Subcutaneous abdominal adipose tissue (tissue), 5 donors: Measurements from ENCODE around the gene SPSB1.

ENCODE experiments used
- H3K27ac ChIP-seq: one replicate; pipeline ENCODE4 v1.7.0; 2013; ENCODE audit warnings: low read depth, mild to moderate bottlenecking, inconsistent platforms, low read length, moderate library complexity
- H3K27me3 ChIP-seq, 5 donors: one replicate each; pipeline ENCODE4 v1.7.0; 2013; ENCODE audit warnings: low read length in 5 of 5, inconsistent platforms in 1 of 5; ENCODE audit not compliant: control insufficient read depth in 5 of 5, insufficient read depth in 4 of 5
- H3K36me3 ChIP-seq, 5 donors: one replicate each; pipeline ENCODE4 v1.7.0; 2013; ENCODE audit warnings: low read length in 5 of 5; ENCODE audit not compliant: control insufficient read depth in 5 of 5, insufficient read depth in 5 of 5
- H3K4me1 ChIP-seq, 5 donors: one replicate each; pipeline ENCODE4 v1.7.0; 2013; ENCODE audit warnings: low read length in 5 of 5, mild to moderate bottlenecking in 3 of 5, moderate library complexity in 1 of 5; ENCODE audit not compliant: control insufficient read depth in 5 of 5, insufficient read depth in 5 of 5
- H3K4me3 ChIP-seq, 5 donors: one replicate each; pipeline ENCODE4 v1.7.0; 2013; ENCODE audit warnings: low read length in 5 of 5, low read depth in 1 of 5
- H3K9ac ChIP-seq, 5 donors: one replicate each; pipeline ENCODE4 v1.7.0; 2013; ENCODE audit warnings: low read length in 5 of 5, mild to moderate bottlenecking in 4 of 5, moderate library complexity in 3 of 5
- H3K9me3 ChIP-seq, 5 donors: one replicate each; pipeline ENCODE4 v1.7.0; 2013; ENCODE audit warnings: low read length in 5 of 5; ENCODE audit not compliant: control insufficient read depth in 5 of 5
- donor health status: healthy.
- donor health status: healthy.
- donor health status: healthy.
- donor health status: healthy.
- donor health status: healthy.

SPSB1 gene

DNA sequence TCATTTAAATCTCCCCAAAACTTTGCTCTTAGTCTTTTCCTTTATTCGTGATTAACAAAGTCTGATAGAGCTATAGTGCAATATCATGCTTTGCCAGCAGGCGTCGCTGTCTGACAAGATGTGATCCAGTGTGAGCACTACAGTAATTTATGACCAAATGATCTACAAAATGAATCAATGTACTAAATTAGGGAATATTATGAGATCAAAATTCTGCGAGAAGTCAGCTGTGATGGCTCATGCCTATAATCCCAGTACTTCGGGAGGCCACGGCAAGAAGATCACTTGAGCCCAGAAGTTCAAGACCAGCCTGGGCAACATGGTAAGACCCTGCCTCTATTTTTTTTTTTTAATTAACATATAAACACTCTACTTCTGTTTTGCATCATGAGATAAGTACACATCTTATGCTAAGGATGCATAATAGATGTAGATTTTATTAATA, 3.6 kb upstream of the SPSB1 start:
- Histone ChIP-seq H3K36me3 (no peaks in the 10 kb centered on the region), H3K27ac (peak overlapping the region; percentile 98), H3K4me1 (peaks cover 7 to 34% (median 28%) of the 10 kb centered on the region in 5 donors), H3K4me3 (no peak overlapping the region), H3K9me3 (peaks cover 0 to 18% (median 7%) of the 10 kb centered on the region in 5 donors), H3K27me3 (no peaks in the 10 kb centered on the region), H3K9ac (no peak overlapping the region)

DNA sequence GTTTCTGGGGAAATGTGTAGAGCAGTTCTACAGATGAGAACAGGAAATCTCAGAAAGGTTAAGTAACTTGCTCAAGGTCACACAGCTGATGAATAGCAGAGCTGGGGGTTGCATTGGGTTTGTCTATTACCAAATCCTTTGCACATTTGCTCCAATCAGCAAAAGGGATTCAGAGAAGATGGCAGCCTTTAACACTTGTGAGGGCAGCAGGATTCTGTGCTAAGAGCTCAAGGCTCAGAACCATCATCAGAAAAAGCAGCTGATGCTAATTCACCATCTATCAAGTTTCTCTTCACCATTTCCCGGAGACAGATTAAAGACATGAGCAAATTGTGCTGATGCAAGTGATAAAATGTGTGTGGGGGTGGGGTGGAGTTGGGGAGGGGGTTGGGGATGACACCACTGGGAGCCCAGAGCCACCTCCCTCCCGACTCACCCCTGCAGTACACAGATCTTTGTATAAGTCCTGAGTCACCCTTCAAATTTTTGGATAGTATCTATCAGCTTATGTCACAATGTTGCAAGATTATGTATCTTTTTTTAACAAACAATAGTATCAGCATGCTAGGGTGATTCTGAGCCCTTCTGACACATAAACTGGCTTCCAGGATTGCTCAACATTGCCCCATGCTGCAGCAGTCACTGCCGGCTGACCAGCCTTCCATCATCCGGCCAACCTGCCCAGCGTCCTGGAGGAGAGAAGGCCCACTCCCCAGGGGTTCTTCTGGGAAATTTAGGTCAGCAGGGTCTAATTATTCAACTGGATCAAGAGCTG, 2.8 kb upstream of the SPSB1 start:
- Histone ChIP-seq H3K9me3 (peaks cover 0 to 15% (median 7%) of the 10 kb centered on the region in 5 donors), H3K27ac (peak overlapping the region; percentile 98)

DNA sequence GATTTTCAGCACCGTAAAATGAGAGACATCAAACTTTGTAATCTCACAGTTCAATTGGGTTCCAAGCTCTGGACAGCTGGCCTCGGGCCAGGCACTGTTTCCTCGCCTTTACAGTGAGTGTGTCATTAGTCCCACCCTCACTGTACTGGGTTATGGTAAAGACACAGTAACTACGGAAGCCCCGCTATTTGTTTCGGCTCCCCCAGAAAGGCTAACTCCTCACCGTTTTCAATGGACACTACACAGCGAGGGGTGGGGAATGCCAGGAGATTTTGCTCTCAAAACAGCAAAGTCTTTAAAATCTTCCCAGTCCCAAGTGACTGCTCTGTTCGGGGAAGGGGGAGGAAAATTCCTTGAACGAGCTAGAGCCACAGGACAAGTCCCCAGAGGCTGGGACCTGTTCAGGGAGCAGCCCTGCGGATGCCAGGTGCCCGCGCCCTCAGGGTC, 757 bp upstream of the SPSB1 start:
- Histone ChIP-seq H3K27ac (peak overlapping the region; percentile 98), H3K36me3 (peaks cover 0 to 3% (median 0%) of the 10 kb centered on the region in 5 donors), H3K9ac (peak overlapping the region; percentile 66 to 87 (median 81)), H3K4me1 (peaks cover 14 to 62% (median 56%) of the 10 kb centered on the region in 5 donors), H3K27me3 (no peaks in the 10 kb centered on the region), H3K4me3 (peak overlapping the region; percentile 55 to 95 (median 63)), H3K9me3 (peaks cover 0 to 12% (median 7%) of the 10 kb centered on the region in 5 donors)

More for the DNA sequence above, 2.8 kb upstream of the SPSB1 start:
- no peaks in the 10 kb centered on the region for H3K36me3 ChIP-seq
- peaks cover 7 to 42% (median 36%) of the 10 kb centered on the region in 5 donors for H3K4me1 ChIP-seq
- H3K4me3 ChIP-seq, result no peak overlapping the region
- peak overlapping the region in 4 of 5 donors; percentile 12 to 63 (median 36) for H3K9ac ChIP-seq
- H3K27me3 ChIP-seq, result no peaks in the 10 kb centered on the region

DNA sequence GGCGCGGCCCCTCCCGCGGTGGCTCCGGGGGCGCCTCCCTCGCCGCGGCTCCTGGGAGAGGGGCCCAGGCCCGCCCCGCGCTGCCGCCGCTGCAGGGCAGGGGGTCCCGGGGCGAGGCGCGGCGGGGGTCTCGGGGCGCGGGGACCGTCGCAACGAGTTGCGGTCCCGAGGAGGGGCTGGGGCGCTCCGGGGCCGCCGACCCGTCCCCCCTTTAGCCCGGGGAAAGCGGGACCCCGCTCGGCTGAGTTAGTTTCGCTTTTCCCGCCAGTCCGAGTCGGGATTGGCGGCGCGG, 493 bp downstream of the SPSB1 start:
- Histone ChIP-seq H3K27ac (peak overlapping the region; percentile 84), H3K9ac (peak overlapping the region in 3 of 5 donors; percentile 63 to 83 (median 83)), H3K4me1 (peaks cover 14 to 74% (median 68%) of the 10 kb centered on the region in 5 donors), H3K27me3 (no peaks in the 10 kb centered on the region), H3K4me3 (peak overlapping the region in 4 of 5 donors; percentile 77 to 95 (median 91)), H3K9me3 (peaks cover 0 to 3% (median 1%) of the 10 kb centered on the region in 5 donors), H3K36me3 (peaks cover 0 to 3% (median 0%) of the 10 kb centered on the region in 5 donors)

DNA sequence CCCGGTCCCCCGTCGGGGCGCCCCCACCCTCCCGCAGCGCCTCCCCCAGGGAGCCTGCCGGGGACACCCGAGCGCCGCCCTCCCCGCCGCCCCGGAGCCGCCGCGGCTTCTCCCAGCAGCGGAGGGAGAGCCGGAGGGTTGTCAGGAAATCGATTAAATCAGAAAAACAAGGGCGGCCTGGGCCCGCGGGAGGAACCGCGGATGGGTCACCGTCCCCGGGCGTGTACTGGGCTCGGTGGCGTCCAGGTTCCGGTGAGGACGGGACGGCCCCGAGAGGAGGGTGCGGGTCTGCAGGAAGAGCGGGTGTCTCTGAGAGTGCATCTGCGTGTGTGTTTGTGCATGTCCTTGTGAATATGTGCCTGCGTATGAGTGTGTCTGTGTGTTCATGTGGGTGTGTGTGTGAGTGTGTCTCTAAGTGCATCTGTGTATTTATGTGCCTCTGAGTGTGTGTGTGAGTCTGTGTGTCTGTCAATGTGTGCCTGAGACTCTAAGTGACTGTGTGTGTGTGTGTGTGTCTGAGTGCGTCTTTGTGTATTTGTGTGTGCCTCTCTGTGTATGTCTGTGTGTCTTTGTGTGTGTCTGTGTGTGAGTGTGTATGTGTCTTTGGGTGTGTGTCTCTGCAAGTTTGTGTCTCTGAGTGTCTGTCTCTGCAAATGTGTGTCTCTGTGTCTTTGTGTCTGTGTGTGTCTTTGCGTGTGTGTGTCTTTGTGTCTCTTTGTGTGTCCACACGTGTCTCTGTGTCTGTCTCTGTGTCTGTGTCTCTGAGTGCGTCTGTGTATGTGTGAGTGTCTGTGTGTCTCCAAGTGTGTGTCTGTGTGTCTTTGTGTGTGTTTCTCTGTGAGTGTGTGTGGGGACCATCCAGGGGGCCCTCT, 1.1 kb downstream of the SPSB1 start:
- H3K9me3 ChIP-seq, result no peaks in the 10 kb centered on the region
- peaks cover 14 to 80% (median 73%) of the 10 kb centered on the region in 5 donors for H3K4me1 ChIP-seq
- H3K27me3 ChIP-seq, result no peaks in the 10 kb centered on the region
- peaks cover 0 to 3% (median 0%) of the 10 kb centered on the region in 5 donors for H3K36me3 ChIP-seq
- H3K4me3 ChIP-seq, result peak overlapping the region; percentile 77 to 99 (median 95)
- peak overlapping the region; percentile 63 to 83 (median 79) for H3K9ac ChIP-seq
- H3K27ac ChIP-seq, result peak overlapping the region; percentile 84

DNA sequence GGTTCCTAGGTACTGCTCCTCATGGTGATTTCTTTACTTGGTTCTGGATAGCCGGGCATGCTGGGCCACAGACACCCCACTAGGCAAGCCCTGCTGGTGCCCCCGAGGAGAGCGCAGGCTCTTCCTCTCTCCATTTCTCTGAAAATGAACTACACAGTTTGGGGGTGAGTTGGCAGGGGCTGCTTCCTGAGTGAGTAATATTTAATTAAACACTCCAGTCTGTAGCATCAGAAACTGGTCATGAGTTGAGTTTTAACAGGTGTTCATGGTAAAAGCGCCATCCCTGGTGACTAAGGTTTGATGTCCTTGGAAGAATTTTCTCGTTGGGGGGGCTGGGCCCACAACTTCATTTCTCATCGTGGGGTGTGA, 1.7 kb downstream of the SPSB1 start:
- Histone ChIP-seq H3K27me3 (no peaks in the 10 kb centered on the region), H3K36me3 (peaks cover 0 to 3% (median 0%) of the 10 kb centered on the region in 5 donors), H3K9ac (peak overlapping the region; percentile 63 to 83 (median 79)), H3K9me3 (no peaks in the 10 kb centered on the region), H3K27ac (peak overlapping the region; percentile 84), H3K4me1 (peaks cover 14 to 81% (median 72%) of the 10 kb centered on the region in 5 donors), H3K4me3 (peak overlapping the region; percentile 77 to 99 (median 95))

DNA sequence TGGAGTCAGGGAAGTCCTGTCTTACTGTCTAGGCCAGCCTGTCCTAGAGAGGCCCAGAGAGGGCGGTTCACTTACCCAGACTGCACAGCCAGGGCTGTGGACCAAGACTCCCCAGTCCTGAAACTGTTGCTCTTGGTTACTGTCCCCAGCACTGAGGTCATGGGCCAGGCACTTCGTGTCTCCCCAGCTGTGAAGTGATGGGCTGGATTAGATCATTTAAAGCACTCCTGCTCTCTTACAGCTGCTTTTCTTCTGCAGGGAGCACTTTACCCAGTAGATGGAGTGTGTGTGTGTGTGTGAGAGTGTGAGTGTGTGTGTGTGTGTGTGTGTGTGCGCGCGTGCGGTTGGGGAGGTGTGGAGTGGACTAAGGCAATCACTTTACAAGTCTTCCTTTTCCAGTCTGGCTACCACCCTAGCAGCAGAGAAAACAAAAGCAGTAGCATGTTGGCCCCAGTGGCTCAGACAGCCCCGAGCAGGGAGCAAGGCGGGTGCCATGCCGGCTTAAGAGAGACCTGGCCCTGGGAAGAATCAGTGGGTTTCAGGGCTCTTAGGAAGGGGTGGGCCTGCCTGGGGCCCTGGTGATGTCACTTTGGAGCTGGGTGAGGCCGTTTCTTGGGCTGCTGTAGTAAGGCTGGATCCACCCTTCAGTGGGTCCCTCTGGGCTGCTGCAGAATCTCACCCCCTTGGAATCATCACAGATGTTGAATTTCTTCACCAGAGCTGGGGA, 2.4 kb downstream of the SPSB1 start:
- Histone ChIP-seq H3K27me3 (no peaks in the 10 kb centered on the region), H3K27ac (peak overlapping the region; percentile 84), H3K4me1 (peaks cover 14 to 80% (median 74%) of the 10 kb centered on the region in 5 donors), H3K4me3 (peak overlapping the region; percentile 77 to 99 (median 95)), H3K36me3 (peaks cover 0 to 3% (median 0%) of the 10 kb centered on the region in 5 donors), H3K9me3 (no peaks in the 10 kb centered on the region), H3K9ac (peak overlapping the region; percentile 59 to 83 (median 74))

DNA sequence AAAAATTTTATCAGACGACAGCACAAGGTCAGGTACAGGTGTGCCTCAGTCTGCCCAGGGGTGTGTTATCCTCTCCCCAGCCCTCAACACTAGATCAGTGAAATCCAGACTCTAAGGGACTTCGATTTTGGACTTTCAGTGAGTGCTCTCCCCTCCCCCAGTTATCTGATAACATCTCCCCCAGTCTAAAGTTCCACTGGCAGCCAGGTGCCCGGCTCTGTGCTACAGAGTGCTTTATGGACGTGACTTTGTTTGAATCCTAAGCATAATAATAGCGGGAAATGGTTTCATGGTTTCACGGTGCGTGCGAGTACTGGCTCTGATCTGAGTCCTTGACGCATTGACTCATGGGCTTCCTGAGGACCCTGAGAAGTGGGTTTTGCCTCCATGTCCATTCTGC, 3.2 kb downstream of the SPSB1 start:
- no peaks in the 10 kb centered on the region for H3K9me3 ChIP-seq
- H3K9ac ChIP-seq, result peak overlapping the region in 1 of 5 donors; percentile 33
- peaks cover 0 to 7% (median 5%) of the 10 kb centered on the region in 5 donors for H3K36me3 ChIP-seq
- H3K27ac ChIP-seq, result peak overlapping the region; percentile 84
- peaks cover 9 to 79% (median 74%) of the 10 kb centered on the region in 5 donors for H3K4me1 ChIP-seq
- H3K4me3 ChIP-seq, result peak overlapping the region; percentile 77 to 99 (median 95)
- no peaks in the 10 kb centered on the region for H3K27me3 ChIP-seq

DNA sequence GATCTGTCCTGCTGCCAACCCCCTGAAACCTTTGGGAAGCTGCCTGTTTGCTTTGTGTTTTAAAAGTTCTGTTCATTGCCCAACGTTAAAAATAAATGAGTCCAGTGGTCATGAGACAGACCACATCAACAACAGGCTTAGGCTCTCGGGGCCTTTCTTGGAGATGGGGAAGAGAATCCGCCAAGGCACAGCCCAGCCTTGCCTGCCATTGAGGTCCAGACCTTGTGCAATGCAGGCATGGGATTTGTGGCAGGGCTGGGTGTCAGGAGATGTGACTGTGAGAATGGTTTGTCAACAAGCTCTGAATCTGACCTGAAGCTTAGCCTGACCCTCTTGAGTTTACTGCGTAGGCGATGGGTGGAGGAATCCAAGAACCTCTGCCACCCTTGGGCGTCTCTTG, 4.2 kb downstream of the SPSB1 start:
- Histone ChIP-seq H3K27ac (peak overlapping the region; percentile 84), H3K9me3 (no peaks in the 10 kb centered on the region), H3K4me3 (peak overlapping the region in 3 of 5 donors; percentile 22 to 95 (median 45)), H3K36me3 (peaks cover 0 to 14% (median 12%) of the 10 kb centered on the region in 5 donors), H3K27me3 (no peaks in the 10 kb centered on the region), H3K4me1 (peaks cover 10 to 74% (median 66%) of the 10 kb centered on the region in 5 donors), H3K9ac (no peak overlapping the region)
